ENCODE measurements around the gene C19orf67. TPM values are rescaled to one million over a fixed set of nuclear protein-coding genes. Genes with fewer than 3 reads are reported as not detected.
A peak's percentile ranks its signal among the peaks of the same experiment; 100 is the strongest.

C19orf67 gene
- total RNA-seq, 1 donor from 2014 or later = not detected

DNA sequence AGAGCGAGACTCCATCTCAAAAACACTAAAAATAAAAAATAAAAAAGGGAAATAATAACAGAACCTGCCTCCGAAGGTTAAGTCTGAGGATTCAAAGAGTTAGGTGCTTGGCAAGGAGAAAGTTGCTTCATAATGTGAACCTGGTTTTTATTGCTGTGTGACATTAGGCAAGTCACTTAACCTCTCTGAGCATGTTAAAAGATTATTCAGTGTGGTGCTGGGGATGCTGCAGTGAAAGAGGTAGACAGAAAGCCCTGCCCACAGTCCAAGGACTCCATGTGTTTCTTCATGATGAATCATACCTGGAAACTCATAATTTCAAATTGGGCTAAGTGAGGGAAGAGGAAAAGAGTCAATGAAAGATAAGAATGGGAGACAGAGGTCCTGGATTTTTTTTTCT lies 51.6 kb downstream of the C19orf67 start:
- Mint-ChIP-seq H3K27me3 (ENCODE audit: low read depth, unreplicated experiment) (peaks cover 7% of the 10 kb centered on the region), H3K36me3 (ENCODE audit: low read depth, unreplicated experiment) (peaks cover 2% of the 10 kb centered on the region), H3K4me1 (ENCODE audit: low read depth, unreplicated experiment) (no peaks in the 10 kb centered on the region), H3K4me3 (ENCODE audit: unreplicated experiment) (no peak overlapping the region), H3K27ac (ENCODE audit: unreplicated experiment) (no peak overlapping the region), H3K9me3 (ENCODE audit: unreplicated experiment) (no peaks in the 10 kb centered on the region)
- Histone ChIP-seq H2AFZ (ENCODE audit: low read depth, low read length) (no peak overlapping the region), H3K27me3 (ENCODE audit: insufficient read depth, low read length) (no peaks in the 10 kb centered on the region), H3K36me3 (ENCODE audit: insufficient read depth, low read length) (no peaks in the 10 kb centered on the region), H3K9me3 (ENCODE audit: insufficient read depth, low read depth, low read length) (no peaks in the 10 kb centered on the region), H3K27ac (ENCODE audit: low read depth, low read length) (no peak overlapping the region), H3K4me3 (ENCODE audit: insufficient read depth, low read depth, low read length) (no peak overlapping the region), H3K4me1 (ENCODE audit: insufficient read depth, low read length) (peaks cover 2% of the 10 kb centered on the region), H3K4me2 (ENCODE audit: low read length) (no peak overlapping the region), H3K79me2 (ENCODE audit: insufficient read depth, low read length) (no peaks in the 10 kb centered on the region), H3K9ac (ENCODE audit: low read length) (no peak overlapping the region), H4K20me1 (ENCODE audit: insufficient read depth, low read length) (no peaks in the 10 kb centered on the region)
- FAIRE-seq (no peak), DNase-seq (ENCODE audit: low read depth) (no peak)
- TF ChIP-seq EZH2 (IDR thresholded peaks at IDR 0.05; ENCODE audit: insufficient read depth, low read length) = no peak
- TF ChIP-seq, protein P1, sequence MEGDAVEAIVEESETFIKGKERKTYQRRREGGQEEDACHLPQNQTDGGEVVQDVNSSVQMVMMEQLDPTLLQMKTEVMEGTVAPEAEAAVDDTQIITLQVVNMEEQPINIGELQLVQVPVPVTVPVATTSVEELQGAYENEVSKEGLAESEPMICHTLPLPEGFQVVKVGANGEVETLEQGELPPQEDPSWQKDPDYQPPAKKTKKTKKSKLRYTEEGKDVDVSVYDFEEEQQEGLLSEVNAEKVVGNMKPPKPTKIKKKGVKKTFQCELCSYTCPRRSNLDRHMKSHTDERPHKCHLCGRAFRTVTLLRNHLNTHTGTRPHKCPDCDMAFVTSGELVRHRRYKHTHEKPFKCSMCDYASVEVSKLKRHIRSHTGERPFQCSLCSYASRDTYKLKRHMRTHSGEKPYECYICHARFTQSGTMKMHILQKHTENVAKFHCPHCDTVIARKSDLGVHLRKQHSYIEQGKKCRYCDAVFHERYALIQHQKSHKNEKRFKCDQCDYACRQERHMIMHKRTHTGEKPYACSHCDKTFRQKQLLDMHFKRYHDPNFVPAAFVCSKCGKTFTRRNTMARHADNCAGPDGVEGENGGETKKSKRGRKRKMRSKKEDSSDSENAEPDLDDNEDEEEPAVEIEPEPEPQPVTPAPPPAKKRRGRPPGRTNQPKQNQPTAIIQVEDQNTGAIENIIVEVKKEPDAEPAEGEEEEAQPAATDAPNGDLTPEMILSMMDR (IDR thresholded peaks at IDR 0.05; ENCODE audit: insufficient read depth, low read depth, low read length) = no peak

DNA sequence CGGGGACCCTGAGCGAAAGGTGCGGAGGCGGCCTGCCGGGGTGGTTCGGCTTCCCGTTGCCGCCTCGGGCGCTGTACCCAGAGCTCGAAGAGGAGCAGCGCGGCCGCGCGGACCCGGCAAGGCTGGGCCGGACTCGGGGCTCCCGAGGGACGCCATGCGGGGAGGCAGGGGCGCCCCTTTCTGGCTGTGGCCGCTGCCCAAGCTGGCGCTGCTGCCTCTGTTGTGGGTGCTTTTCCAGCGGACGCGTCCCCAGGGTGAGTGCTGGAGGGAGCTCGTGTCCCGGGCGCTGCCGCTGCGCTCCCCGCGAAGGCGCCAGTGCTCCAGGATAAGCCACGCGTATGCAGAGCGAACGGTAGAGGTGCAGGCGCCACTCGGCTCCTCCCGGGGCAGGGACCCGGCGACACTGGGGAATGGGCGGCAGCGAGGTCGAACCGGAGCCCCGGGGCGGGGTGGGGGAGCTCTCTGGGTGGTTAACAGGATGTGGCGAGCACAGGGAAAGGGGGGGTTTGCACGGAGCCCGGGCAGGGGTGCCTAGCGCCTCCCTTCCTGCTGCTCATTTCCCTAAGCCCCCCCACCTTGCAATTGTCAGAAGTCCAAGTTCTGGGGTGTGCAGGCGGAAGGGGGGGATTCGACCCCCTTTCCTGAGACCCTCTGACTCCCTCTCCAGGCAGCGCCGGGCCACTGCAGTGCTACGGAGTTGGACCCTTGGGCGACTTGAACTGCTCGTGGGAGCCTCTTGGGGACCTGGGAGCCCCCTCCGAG lies 53.7 kb downstream of the C19orf67 start, which contains the start of gene IL27RA:
Gene IL27RA, plus strand, starts transcription at position 44 of the 762 bp plus-strand sequence. Its CDS starts 111 bp downstream, at position 155.
- H3K9ac ChIP-seq (ENCODE audit: low read length) = peak within 1 kb of the TSS; percentile 75
- TF ChIP-seq EZH2 (IDR thresholded peaks at IDR 0.05; ENCODE audit: insufficient read depth, low read length) = no peak
- TF ChIP-seq, protein P1 (IDR thresholded peaks at IDR 0.05; ENCODE audit: insufficient read depth, low read depth, low read length) = peak; percentile 40
- Mint-ChIP-seq H3K4me1 (ENCODE audit: low read depth, unreplicated experiment) (no peaks in the 10 kb centered on the region), H3K27me3 (ENCODE audit: low read depth, unreplicated experiment) (peaks cover 16% of the 10 kb centered on the region), H3K27ac (ENCODE audit: unreplicated experiment) (no peak within 1 kb of the TSS), H3K4me3 (ENCODE audit: unreplicated experiment) (peak within 1 kb of the TSS; percentile 83), H3K9me3 (ENCODE audit: unreplicated experiment) (no peaks in the 10 kb centered on the region), H3K36me3 (ENCODE audit: low read depth, unreplicated experiment) (no peaks in the 10 kb centered on the region)
- H4K20me1 ChIP-seq (ENCODE audit: insufficient read depth, low read length) = no peaks in the 10 kb centered on the region
- H3K4me2 ChIP-seq (ENCODE audit: low read length) = peak within 1 kb of the TSS; percentile 98
- no peaks in the 10 kb centered on the region for H3K9me3 ChIP-seq (ENCODE audit: insufficient read depth, low read depth, low read length)
- peak within 1 kb of the TSS; percentile 96 for H2AFZ ChIP-seq (ENCODE audit: low read depth, low read length)
- no peak within 1 kb of the TSS for H3K27ac ChIP-seq (ENCODE audit: low read depth, low read length)
- H3K4me1 ChIP-seq (ENCODE audit: insufficient read depth, low read length) = peaks cover 2% of the 10 kb centered on the region
- no peaks in the 10 kb centered on the region for H3K36me3 ChIP-seq (ENCODE audit: insufficient read depth, low read length)
- peak within 1 kb of the TSS; percentile 66 for H3K4me3 ChIP-seq (ENCODE audit: insufficient read depth, low read depth, low read length)
- DNase-seq (ENCODE audit: low read depth) (peak; percentile 37), FAIRE-seq (no peak)
- H3K27me3 ChIP-seq (ENCODE audit: insufficient read depth, low read length) = no peaks in the 10 kb centered on the region
- H3K79me2 ChIP-seq (ENCODE audit: insufficient read depth, low read length) = no peaks in the 10 kb centered on the region

Other genes starting within 250 kb of the C19orf67 start
- 1.1 and 2.9 TPM in 2 replicates for gene NANOS3, start 208.6 kb downstream of the C19orf67 start, total RNA-seq
- gene BRME1, start 179.7 kb downstream of the C19orf67 start, total RNA-seq = 0.68 and 0.91 TPM in 2 replicates
- gene CC2D1A, start 179.6 kb downstream of the C19orf67 start, total RNA-seq = 22.6 and 27.3 TPM in 2 replicates
- 3.3 and 3.7 TPM in 2 replicates for gene PODNL1, start 147.4 kb downstream of the C19orf67 start, total RNA-seq
- gene DCAF15, start 133.3 kb downstream of the C19orf67 start, total RNA-seq = 29.6 and 32.2 TPM in 2 replicates
- 11.8 and 13.0 TPM in 2 replicates for gene RFX1, start 79.5 kb downstream of the C19orf67 start, total RNA-seq
- not detected in 2 replicates for gene RLN3, start 57.6 kb downstream of the C19orf67 start, total RNA-seq
- 5.7 and 6.3 TPM in 2 replicates for gene IL27RA, start 54.0 kb downstream of the C19orf67 start, total RNA-seq
- 1.2 and 1.6 TPM in 2 replicates for gene PALM3, start 23.7 kb downstream of the C19orf67 start, total RNA-seq
- 0.70 and 0.79 TPM in 2 replicates for gene MISP3, start 13.0 kb downstream of the C19orf67 start, total RNA-seq
- 36.8 and 41.7 TPM in 2 replicates for gene SAMD1, start 5.0 kb upstream of the C19orf67 start, total RNA-seq
- 80.5 and 82.6 TPM in 2 replicates for gene PRKACA, start 32.0 kb upstream of the C19orf67 start, total RNA-seq
- gene ASF1B, start 50.8 kb upstream of the C19orf67 start, total RNA-seq = 1.1 and 1.9 TPM in 2 replicates
- gene ADGRL1, start 120.4 kb upstream of the C19orf67 start, total RNA-seq = 40.9 and 48.9 TPM in 2 replicates